ENCODE results near the gene CFAP68. TPM values are rescaled to one million over a fixed set of nuclear protein-coding genes. Genes with fewer than 3 reads are reported as not detected.

Gene CFAP68
- total and polyA plus RNA-seq, 2 of the 13 experiments (the other 11 are each of a cell fraction or from before 2014, with no cell fraction given) = 22.2 to 25.6 TPM

- TF ChIP-seq, protein P1, sequence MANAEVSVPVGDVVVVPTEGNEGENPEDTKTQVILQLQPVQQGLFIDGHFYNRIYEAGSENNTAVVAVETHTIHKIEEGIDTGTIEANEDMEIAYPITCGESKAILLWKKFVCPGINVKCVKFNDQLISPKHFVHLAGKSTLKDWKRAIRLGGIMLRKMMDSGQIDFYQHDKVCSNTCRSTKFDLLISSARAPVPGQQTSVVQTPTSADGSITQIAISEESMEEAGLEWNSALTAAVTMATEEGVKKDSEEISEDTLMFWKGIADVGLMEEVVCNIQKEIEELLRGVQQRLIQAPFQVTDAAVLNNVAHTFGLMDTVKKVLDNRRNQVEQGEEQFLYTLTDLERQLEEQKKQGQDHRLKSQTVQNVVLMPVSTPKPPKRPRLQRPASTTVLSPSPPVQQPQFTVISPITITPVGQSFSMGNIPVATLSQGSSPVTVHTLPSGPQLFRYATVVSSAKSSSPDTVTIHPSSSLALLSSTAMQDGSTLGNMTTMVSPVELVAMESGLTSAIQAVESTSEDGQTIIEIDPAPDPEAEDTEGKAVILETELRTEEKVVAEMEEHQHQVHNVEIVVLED (CRISPR knock-in tag; IDR thresholded peaks at IDR 0.05; ENCODE audit: borderline replicate concordance) = peak; percentile 74; the same call in 1 of the 2 replicates
- TF ChIP-seq FOXK2 (IDR thresholded peaks at IDR 0.05) (peak; percentile 65; the same call in 1 of the 2 replicates), ZBTB37 (CRISPR knock-in tag; IDR thresholded peaks at IDR 0.05) (no peak; the same call in 1 of the 2 replicates), KAT2B (IDR thresholded peaks at IDR 0.05; ENCODE audit: borderline replicate concordance, low read depth, low read length) (no peak), HOXA5 (CRISPR knock-in tag; IDR thresholded peaks at IDR 0.05) (peak; percentile 30; the same call in 1 of the 2 replicates), ZNF552 (CRISPR knock-in tag; IDR thresholded peaks at IDR 0.05; ENCODE audit: borderline replicate concordance) (no peak), ZBTB42 (CRISPR knock-in tag; IDR thresholded peaks at IDR 0.05) (no peak), ELF3 (CRISPR knock-in tag; IDR thresholded peaks at IDR 0.05) (peak; percentile 53; the same call in 1 of the 2 replicates), E2F5 (CRISPR knock-in tag; conservative IDR thresholded peaks at IDR 0.05) (peak; percentile 16; the same call in 1 of the 2 replicates), CHD4 (IDR thresholded peaks at IDR 0.05; ENCODE audit: borderline replicate concordance, low read length) (no peak), ZSCAN12 (CRISPR knock-in tag; IDR thresholded peaks at IDR 0.05) (no peak), HDAC6 (IDR thresholded peaks at IDR 0.05; ENCODE audit: low read depth, low read length) (no peak), EP300 (IDR thresholded peaks at IDR 0.05; ENCODE audit: low read depth in 2 of 2, low read length in 2 of 2) (peak; percentile 68 to 75; a peak in 2 of 4 replicates), EP300 (CRISPR knock-in tag; IDR thresholded peaks at IDR 0.05; ENCODE audit: borderline replicate concordance) (peak; percentile 78), ADNP (CRISPR knock-in tag; IDR thresholded peaks at IDR 0.05) (no peak), SRF (IDR thresholded peaks at IDR 0.05; ENCODE audit: low read depth, low read length) (peak; percentile 57; the same call in 1 of the 2 replicates), SP5 (CRISPR knock-in tag; IDR thresholded peaks at IDR 0.05; ENCODE audit: borderline replicate concordance, low read depth) (no peak; the same call in none of the 2 replicates), JDP2 (CRISPR knock-in tag; IDR thresholded peaks at IDR 0.05; ENCODE audit: borderline replicate concordance) (no peak), ZNF83 (CRISPR knock-in tag; IDR thresholded peaks at IDR 0.05; ENCODE audit: borderline replicate concordance) (no peak), ZNF232 (CRISPR knock-in tag; IDR thresholded peaks at IDR 0.05; ENCODE audit: borderline replicate concordance) (0 out of 2 replicates have a peak, but pooled peaks have one; percentile 44), STAT5B (CRISPR knock-in tag; IDR thresholded peaks at IDR 0.05) (no peak)
- TF ChIP-seq, protein P2, sequence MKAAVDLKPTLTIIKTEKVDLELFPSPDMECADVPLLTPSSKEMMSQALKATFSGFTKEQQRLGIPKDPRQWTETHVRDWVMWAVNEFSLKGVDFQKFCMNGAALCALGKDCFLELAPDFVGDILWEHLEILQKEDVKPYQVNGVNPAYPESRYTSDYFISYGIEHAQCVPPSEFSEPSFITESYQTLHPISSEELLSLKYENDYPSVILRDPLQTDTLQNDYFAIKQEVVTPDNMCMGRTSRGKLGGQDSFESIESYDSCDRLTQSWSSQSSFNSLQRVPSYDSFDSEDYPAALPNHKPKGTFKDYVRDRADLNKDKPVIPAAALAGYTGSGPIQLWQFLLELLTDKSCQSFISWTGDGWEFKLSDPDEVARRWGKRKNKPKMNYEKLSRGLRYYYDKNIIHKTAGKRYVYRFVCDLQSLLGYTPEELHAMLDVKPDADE (CRISPR knock-in tag; IDR thresholded peaks at IDR 0.05) = 0 out of 2 replicates have a peak, but pooled peaks have one; percentile 57
These were observed at the start of gene CFAP68, which contains the start of gene FDXACB1 (continued) for GRCh38 chr11:111878849-111879636.
